Skin of body (tissue), 2 donors: ENCODE measurements around the gene ZNF569. TPM values are rescaled to one million over a fixed set of nuclear protein-coding genes. Genes with fewer than 3 reads are reported as not detected.
A peak's percentile ranks its signal among the peaks of the same experiment; 100 is the strongest.
"Not testable (repeated sequence)": the region's sequence is repeated elsewhere in the genome, so short reads cannot be mapped to it uniquely, and the experiment has no call there.

Source experiments
- DNase-seq: peaks from one replicate; lab custom pipeline; 2025; lab: John Stamatoyannopoulos, UW
- total RNA-seq: library from RNA; depleted of rRNA; stranded (reverse); fragments of >200 nt; gene quantifications from one replicate; pipeline ENCODE4 v1.2.3, GENCODE V29; 2014

Gene ZNF569
- 11.3 TPM for total RNA-seq

DNA sequence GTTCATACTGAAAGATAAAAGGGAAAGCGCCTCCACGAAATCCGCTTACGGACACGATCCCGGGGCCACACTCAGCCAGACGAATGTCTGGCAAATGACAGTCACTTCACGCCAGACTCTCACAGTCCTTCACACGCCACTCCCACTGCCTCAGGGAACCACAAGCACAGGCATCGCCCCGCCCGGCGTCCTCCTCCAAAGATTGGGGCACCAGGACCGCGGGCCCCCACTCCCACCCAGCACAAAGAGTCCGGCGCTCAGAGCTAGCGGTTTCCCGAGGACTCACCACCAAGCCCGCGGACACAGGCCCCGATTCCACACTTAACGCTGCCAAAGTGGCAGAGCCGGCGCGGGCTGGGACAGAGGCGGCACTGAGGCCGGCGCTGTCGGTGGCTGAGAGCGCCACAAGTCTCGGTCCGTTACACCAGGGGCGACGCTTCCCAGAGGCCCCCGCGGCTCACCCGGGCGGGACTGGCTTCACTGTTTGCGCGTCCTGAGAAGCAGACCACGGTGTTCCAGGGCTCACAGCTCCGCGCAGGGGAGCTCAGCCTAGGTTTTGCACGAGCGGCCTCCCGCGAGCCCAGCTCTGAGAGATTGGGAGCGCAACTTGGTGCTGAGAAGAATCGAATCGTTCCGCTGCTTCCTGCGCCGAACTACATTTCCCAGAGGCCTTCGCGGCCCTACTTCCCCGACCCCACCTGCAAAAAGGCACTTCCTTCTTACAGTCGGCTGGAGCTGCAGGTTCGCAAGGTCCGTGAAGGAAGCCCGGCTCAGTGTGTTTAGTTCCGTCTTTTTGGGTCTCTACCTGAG lies at the start of gene ZNF569:
Gene ZNF569, minus strand, starts transcription at position 647 of the 810 bp plus-strand sequence. CDS start 22,523 bp downstream, outside the sequence.
- DNase-seq: peak; percentile 92

- peak; percentile 46 for DNase-seq
Measured at GRCh38 chr19:37513397-37513796, 46.2 kb upstream of the ZNF569 start.

- DNase-seq: no peak
Measured at GRCh38 chr19:37511821-37512220, 44.6 kb upstream of the ZNF569 start.

- DNase-seq: no peak
Measured at GRCh38 chr19:37511186-37511585, 43.9 kb upstream of the ZNF569 start.

DNA sequence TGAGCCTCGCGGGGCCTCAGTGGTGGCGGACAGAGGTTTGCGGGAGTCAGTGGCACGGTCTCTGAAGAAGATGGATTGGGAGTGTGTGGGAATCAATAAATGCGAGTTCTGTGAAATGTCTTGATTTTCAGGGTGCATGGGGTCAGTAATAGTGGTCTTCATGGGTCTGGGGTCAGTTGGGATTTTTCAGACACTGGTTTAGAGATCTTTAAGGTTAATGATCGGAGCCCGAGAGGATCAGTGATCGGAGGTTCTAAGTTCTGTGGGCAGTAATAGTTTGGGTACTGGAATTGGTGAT lies 39.9 kb upstream of the ZNF569 start:
- DNase-seq: no peak

DNA sequence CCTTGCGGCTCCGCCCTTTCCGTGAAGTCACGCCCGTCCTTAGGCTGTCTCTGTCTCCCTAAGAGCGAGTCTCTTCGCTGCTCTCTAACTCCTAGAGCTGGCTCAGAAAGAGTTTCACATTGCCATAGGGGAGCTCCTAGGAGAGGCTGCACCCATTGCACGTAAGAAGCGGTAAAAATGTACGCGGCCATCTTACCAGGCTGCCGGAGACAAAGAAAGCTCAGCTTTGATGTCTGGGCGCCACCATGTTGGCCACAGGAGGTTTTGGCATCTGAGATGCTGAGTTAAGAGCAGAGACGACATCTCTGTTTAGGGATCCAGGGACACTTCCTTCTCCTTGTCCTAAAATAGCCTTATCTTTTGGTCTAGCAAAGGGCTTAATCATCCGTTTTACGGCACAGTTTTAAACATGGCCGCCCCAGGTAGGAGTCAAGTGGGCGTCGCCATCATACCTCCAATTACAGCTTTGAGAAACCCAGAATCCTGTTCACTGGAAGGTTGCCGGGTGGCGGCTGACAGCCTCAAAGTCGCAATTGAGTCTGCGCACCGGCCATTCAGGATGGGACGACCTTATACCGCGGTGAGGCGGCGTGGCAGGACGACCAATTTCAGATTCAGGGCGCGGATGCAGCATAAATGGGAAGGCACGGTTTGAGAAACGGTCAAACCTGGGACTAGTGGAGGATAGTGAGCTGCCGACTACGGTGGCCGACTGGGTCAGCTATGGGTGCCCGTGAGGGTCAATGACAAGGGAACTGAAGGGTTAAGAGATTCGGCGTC lies 39.3 kb upstream of the ZNF569 start, which contains the start of gene ZNF793:
Gene ZNF793, plus strand, starts transcription at position 553 of the 780 bp plus-strand sequence. CDS start 16,501 bp downstream, outside the sequence.
- peak; percentile 52 for DNase-seq

GRCh38 chr19:37505958-37506386 lies 38.7 kb upstream of the ZNF569 start:
- no peak for DNase-seq

DNA sequence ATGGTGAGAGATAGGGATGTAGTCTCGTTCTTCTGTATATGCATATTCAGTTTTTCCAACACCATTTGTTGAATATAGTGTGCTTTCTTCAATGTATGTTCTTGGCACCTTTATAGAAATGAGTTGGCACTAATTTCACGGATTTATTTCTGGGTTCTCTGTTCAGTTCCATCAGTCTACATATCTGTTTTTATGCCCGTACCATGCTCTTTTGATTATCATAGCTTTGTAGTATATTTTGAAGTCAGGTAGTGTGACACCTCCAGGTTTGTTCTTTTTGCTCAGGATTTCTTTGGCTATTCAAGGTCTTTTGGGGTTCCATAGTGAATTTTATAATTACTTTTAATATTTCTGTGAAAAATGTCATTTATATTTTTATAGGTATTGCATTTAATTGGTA lies 25.0 kb upstream of the ZNF569 start:
- DNase-seq: no peak

DNA sequence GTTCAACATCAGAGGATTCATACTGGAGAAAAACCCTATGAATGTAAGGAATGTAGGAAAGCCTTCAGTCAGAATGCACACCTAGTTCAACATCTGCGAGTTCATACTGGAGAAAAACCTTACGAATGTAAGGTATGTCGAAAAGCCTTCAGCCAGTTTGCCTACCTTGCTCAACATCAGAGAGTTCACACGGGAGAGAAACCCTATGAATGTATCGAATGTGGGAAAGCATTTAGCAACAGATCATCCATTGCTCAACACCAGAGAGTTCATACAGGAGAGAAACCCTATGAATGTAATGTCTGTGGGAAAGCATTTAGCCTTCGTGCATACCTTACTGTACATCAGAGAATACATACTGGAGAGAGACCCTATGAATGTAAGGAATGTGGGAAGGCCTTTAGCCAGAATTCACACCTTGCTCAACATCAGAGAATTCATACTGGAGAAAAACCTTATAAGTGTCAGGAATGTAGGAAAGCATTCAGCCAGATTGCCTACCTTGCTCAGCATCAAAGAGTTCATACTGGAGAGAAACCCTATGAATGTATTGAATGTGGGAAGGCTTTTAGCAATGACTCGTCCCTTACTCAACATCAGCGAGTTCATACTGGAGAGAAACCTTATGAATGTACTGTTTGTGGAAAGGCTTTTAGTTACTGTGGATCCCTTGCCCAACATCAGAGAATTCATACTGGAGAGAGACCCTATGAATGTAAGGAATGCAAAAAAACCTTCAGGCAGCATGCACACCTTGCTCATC lies 17.3 kb upstream of the ZNF569 start:
- DNase-seq: no peak

- no peak for DNase-seq
Measured at GRCh38 chr19:37472165-37472564, 4.9 kb upstream of the ZNF569 start.

DNA sequence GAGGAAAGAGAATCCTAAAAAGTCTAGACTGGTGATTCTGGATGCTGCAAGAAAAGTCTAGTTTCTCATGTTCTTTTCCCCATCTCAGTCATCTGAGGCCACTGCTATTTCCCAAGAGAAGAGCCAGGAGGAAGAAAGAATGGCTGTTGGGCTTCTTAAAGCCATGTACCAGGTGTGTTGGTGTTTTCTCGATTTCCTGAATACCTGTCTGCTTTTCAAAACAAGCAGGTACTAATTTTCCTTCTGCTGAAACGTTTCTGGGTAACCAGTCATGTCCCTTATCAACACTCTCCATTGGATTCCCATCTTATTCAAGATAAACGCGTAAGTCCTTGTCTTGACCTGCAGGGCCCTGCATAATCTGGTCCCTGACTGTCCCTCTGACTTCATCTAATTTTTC lies 3.0 kb upstream of the ZNF569 start:
- no peak for DNase-seq

DNA sequence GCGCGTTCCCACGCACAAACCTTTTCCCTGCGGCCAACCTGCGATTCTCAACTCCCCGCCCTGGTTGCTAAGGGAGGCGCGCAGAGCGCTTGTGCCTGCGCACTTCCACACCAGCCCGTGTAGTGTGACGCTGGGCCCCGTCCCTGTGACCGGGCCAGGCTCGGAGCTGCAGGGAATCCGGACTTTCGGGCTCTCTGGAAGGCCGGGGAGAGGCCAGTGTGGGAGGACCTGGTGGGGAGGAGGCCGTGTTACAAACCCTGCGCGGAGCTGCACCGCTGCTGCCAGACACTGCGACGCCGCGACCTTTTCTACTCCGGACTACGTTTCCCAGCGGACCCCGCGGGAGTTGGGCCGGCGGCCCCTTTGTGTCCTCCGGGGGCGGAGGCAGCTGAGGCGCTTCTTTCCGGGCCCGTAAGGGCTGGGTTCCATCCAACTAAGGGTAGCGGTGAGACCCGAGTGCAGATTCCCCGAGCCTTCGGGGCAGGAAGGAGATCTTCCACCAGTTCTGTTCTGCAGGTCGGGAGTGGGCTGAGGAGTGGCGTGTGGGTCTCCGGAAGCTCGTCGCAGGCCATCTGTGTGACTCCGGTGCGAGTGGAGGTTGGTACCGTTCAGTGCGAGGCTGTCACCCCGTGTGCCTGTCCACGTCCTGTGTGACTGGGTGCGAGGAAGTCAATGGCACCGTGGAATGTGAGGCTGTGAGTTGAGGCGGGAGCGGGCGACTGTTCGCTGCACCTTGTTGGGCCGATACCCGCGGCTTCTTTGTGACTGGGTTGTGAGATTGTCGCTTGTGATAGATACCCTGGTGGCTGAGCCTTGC lies 1.9 kb upstream of the ZNF569 start, which contains the start of gene ZNF570:
Gene ZNF570, plus strand, starts transcription at position 396 of the 817 bp plus-strand sequence. CDS start 999 bp downstream, outside the sequence.
- DNase-seq: peak; percentile 86

DNA sequence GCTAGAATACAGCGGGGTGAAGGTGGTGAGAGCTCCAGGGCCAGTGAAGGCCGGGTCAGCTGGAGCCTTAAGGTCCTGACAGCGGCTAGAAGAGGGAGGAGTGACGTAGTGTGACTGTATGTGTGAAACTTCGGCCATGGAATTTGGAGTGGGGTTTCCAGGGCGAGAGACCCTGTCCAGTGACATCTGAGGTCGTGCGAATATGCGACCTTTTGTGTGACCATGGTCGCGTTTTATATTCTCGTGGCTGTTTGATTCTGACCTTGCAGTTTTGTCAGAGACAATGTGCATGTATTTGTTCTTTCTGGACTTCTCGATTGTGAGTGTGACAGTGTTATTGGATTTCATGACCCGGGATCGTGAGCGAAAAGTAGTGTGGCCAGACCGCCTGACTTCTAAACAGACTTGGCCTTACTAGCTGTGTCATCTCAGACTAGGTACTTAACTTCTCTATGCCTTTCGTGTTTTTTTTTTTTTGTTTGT lies 405 bp upstream of the ZNF569 start:
- DNase-seq: no peak

DNA sequence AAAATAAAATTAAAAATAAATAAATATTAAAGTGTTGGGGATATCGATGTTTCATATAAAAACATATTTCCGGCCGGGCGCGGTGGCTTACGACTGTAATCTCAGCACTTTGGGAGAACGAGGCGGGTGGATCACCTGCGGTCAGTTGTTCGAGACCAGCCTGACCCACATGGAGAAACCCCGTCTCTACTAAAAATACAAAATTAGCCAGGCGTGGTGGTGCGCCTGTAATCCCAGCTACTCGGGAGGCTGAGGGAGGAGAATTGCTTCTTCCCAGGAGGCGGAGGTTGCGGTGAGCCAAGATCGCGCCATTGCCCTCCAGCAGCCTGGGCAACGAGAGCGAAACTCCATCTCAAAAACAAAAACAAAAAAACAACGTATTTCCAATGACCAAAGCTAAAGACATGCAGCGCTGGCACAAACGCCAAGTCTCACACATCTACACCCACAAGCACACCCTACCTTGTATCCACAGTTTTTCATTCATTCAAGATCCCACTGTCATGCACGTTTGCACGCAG lies 907 bp downstream of the ZNF569 start:
- no peak for DNase-seq

GRCh38 chr19:37452500-37453245 lies 14.6 kb downstream of the ZNF569 start:
- DNase-seq: no peak

- DNase-seq: no peak
Measured at GRCh38 chr19:37413313-37414084, 53.7 kb downstream of the ZNF569 start.

DNA sequence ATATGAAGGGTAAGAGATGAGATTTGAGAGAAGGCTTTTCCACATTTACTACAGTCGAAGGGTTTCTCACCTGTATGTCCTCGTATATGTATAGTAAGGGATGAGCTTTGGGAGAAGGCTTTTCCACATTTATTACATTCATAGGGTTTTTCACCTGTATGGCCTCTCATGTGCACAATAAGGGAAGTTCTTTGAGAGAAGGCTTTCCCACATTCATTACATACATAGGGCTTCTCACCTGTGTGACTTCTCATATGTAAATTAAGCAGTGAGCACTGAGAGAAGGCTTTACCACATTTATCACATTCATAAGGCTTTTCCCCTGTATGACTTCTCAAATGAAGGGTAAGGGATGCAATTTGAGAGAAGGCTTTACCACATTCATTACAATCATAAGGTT lies 54.5 kb downstream of the ZNF569 start:
- DNase-seq: no peak

- DNase-seq: not testable (repeated sequence)
Measured at GRCh38 chr19:37406140-37406846, 61.0 kb downstream of the ZNF569 start.
